Mononuclear cell (primary cell): Measurements from ENCODE around the gene KRTAP4-6. TPM values are rescaled to one million over a fixed set of nuclear protein-coding genes. Genes with fewer than 3 reads are reported as not detected.
"Not testable (repeated sequence)": the region's sequence is repeated elsewhere in the genome, so short reads cannot be mapped to it uniquely, and the experiment has no call there.

Experiments
- H3K27me3 ChIP-seq: 2 replicates; pipeline ENCODE4 v1.6.0; 2011; ENCODE audit warnings: low read length, control low read depth; ENCODE audit not compliant: insufficient read depth
- H3K4me1 ChIP-seq: 2 replicates; pipeline ENCODE4 v1.5.1; 2011; ENCODE audit warnings: mild to moderate bottlenecking, low read length, control low read depth; ENCODE audit not compliant: insufficient read depth
- H3K4me3 ChIP-seq: 2 replicates; pipeline ENCODE4 v1.5.1; 2011; ENCODE audit warnings: mild to moderate bottlenecking, low read length, moderate library complexity
- H3K9me3 ChIP-seq: 2 replicates; pipeline ENCODE4 v1.5.1; 2011; ENCODE audit warnings: low read depth, mild to moderate bottlenecking, control low read depth, low read length
- total RNA-seq: library from RNA; depleted of rRNA; stranded (reverse); fragments of >200 nt; gene quantifications from one replicate; pipeline ENCODE4 v1.2.3, GENCODE V29; 2012

Gene KRTAP4-6
- total RNA-seq, 1 donor = not detected

- H3K9me3 ChIP-seq, H3K4me1 ChIP-seq, H3K4me3 ChIP-seq: not testable (repeated sequence)
- peaks cover 13% of the 10 kb centered on the region for H3K27me3 ChIP-seq
Observed at GRCh38 chr17:41160190-41160589, 19.8 kb upstream of the KRTAP4-6 start.

GRCh38 chr17:41153856-41154255 lies 13.5 kb upstream of the KRTAP4-6 start:
- Histone ChIP-seq H3K4me3 (no peak overlapping the region), H3K27me3 (peaks cover 11% of the 10 kb centered on the region), H3K4me1 (no peaks in the 10 kb centered on the region), H3K9me3 (no peaks in the 10 kb centered on the region)

DNA sequence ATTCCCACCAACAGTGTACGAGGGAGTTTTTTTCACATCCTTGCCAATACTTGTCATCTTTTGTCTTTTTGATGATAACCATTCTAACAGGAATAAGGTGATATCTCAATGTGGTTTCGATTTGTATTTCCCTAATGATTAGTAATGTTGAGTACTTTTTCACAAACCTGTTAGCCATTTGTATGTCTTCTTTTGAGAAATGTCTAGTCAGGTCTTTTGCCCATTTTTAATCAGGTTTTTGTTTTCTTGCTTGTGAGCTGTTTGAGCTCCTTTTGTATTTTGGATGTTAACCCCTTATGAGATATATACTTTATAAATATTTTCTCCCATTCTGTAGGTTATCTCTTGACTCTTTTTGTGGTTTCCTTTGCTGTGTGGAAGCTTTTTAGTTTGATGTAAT lies 11.2 kb upstream of the KRTAP4-6 start:
- no peaks in the 10 kb centered on the region for H3K9me3 ChIP-seq
- no peaks in the 10 kb centered on the region for H3K4me1 ChIP-seq

GRCh38 chr17:41150026-41150425 lies 9.7 kb upstream of the KRTAP4-6 start:
- no peaks in the 10 kb centered on the region for H3K9me3 ChIP-seq
- no peak overlapping the region for H3K4me3 ChIP-seq
- no peaks in the 10 kb centered on the region for H3K27me3 ChIP-seq
- no peaks in the 10 kb centered on the region for H3K4me1 ChIP-seq

More for the DNA sequence above, 11.2 kb upstream of the KRTAP4-6 start:
- Histone ChIP-seq H3K27me3 (peaks cover 9% of the 10 kb centered on the region), H3K4me3 (no peak overlapping the region)

DNA sequence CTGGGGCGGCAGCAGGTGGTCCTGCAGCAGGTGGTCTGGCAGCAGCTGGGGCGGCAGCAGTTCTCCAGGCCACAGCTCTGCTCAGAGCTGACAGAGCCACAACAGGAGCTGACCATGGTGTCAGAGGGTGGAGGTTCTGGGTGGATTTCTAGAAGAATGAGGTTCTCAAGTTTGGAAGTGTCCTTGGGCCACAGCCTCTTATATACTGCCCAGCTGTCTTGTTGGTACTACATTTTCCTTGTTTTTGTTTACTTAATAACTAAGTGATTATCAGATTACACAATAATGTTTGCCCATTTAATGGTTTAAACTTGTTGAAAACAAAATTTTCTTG lies 9.3 kb upstream of the KRTAP4-6 start, which contains the start of gene KRTAP4-5:
TSS of gene KRTAP4-5 (minus strand) at position 174 of the 334 bp plus-strand sequence. CDS start at position 116, 58 bp downstream.
- Histone ChIP-seq H3K27me3 (no peaks in the 10 kb centered on the region), H3K4me1 (no peaks in the 10 kb centered on the region), H3K4me3 (no peak within 1 kb of the TSS), H3K9me3 (no peaks in the 10 kb centered on the region)

DNA sequence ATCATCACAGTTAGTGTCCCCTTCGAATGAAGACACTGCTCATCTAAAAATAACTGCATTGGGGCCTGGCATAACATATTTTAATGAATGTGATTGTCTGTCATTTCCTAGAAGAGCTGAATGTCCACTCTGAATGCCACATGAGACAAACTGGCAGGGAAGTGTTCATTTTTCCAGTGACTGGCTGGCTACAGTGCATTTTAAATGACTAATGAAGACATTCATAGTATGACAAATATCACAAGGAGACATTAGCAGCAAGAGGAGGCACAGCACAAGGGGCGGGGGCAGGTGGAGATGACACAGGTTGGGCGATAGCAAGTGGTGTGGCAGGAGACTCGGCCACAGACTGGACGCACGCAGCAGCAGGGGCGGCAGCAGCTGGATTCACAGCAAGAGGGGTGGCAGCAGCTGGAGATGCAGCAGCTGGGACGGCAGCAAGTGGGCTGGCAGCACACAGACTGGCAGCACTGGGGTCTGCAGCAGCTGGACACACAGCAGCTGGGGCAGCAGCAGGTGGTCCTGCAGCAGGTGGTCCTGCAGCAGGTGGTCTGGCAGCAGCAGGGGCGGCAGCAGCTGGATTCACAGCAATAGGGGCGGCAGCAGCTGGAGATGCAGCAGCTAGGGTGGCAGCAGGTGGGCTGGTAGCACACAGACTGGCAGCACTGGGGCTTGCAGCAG lies 8.8 kb upstream of the KRTAP4-6 start:
- not testable (repeated sequence) for H3K4me1 ChIP-seq, H3K4me3 ChIP-seq, H3K9me3 ChIP-seq, H3K27me3 ChIP-seq

DNA sequence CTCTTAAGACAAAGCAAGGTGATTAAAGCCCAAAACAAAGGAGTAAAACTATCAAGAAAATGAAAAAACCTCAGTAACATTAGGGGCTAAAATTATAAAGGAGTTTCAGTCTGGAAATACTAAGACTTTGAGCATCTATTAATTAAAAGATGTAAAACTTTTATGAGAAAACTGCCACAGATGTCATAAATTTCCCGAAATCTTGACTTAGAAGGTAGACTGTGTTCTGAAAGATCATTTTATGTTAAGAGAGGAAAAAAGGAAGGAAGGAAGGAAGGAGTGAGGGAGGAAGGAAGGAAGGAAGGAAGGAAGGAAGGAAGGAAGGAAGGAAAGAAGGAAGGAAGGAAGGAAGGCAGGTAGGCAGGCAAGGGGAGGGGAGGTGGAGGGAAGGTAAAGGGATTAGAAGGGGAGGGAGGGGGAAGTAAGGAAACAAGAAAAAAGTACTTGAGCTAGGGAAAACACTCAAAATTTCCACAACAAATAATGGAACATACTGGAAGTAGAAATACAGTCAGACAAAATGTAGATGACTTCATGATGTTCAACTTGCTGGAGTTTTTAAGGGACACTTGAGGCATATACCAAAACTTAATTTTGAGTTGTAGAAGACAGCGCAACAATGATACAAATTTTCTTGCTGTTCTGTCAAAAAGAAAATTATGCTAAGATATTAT lies 7.3 kb upstream of the KRTAP4-6 start:
- no peak overlapping the region for H3K4me3 ChIP-seq
- no peaks in the 10 kb centered on the region for H3K4me1 ChIP-seq
- no peaks in the 10 kb centered on the region for H3K27me3 ChIP-seq
- H3K9me3 ChIP-seq = no peaks in the 10 kb centered on the region

GRCh38 chr17:41145261-41145660 lies 4.9 kb upstream of the KRTAP4-6 start:
- Histone ChIP-seq H3K9me3 (no peaks in the 10 kb centered on the region), H3K4me3 (no peak overlapping the region), H3K27me3 (no peaks in the 10 kb centered on the region), H3K4me1 (no peaks in the 10 kb centered on the region)

DNA sequence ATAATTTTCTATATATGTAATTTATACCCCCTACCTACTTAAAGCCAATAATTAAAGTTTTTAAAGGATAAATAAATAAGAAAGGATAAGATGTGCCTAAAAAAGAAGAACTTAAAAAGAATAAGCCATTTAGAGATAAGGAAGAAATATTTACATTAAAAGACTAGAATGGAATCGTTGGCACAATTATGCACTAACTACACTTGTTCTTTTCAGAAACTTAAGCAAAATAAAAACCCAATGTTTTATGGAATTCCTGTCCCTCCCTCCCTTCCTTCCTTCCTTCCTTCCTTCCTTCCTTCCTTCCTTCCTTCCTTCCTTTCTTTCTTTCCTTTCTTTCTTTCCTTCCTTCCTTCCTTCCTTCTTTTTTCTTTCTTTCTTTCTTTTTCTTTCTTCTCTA lies 4.5 kb upstream of the KRTAP4-6 start:
- H3K4me3 ChIP-seq = no peak overlapping the region
- H3K9me3 ChIP-seq = no peaks in the 10 kb centered on the region
- no peaks in the 10 kb centered on the region for H3K27me3 ChIP-seq
- H3K4me1 ChIP-seq = no peaks in the 10 kb centered on the region

DNA sequence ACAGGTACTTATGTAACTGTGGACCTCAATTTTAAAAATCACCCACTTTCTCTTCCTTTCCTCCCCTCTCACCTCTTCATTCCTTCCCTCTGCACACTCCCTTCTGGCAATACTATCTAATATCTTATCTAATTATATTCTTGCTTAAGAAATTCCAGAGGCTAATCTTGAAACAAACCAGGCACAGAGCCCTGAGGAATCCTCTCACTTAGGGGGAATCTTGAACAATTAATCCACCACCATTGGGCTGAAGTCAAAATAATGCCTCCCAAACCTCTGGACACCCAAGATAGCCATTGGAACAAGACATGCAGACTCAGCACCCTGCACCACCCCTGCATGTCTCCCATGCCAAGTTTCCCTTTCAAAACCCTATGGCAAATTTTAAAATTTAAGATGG lies 1.0 kb upstream of the KRTAP4-6 start:
- no peaks in the 10 kb centered on the region for H3K9me3 ChIP-seq
- no peak overlapping the region for H3K4me3 ChIP-seq
- no peaks in the 10 kb centered on the region for H3K27me3 ChIP-seq
- H3K4me1 ChIP-seq = no peaks in the 10 kb centered on the region

GRCh38 chr17:41139865-41140264 lies 479 bp downstream of the KRTAP4-6 start:
- H3K27me3 ChIP-seq, H3K4me1 ChIP-seq, H3K4me3 ChIP-seq, H3K9me3 ChIP-seq: not testable (repeated sequence)

DNA sequence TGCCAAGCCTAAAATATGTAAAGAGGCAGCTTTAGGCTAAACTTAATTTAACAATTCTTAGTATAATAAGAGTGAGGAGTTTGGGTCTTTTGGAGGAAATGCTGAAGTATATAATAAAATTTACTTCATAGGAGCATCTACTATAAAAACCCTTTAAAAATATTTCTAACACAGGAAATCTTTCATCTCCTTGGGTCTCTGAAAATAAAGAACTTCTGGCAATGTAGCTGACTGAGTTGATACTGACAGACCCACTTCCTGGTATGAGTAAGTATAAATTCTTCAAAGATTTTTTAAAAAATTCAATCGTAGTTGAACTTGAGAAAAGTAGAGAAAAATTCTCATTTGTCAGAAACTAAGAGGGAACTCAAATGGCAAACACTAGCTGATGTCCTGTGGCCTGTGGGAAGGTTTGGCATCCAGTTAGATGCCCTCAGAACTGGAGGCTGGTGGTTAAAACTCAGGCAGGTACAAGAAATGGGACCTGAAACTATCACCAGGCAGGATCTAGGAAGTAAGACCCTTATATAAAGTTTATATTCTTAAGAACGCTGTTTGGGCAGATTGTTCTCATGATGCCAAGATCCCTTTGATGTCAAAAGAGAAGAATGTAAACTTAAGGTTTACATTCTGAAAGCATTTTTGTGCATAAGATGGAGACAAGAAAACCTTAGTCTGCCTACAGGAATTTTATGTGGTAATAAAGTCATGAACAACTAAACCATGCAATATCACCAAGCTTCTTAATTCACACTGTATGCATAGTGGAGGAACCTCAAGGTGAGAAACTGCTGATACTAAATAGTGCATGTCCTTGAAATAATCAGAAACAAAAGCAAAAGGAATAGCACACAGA lies 6.2 kb downstream of the KRTAP4-6 start:
- no peak overlapping the region for H3K4me3 ChIP-seq
- no peaks in the 10 kb centered on the region for H3K9me3 ChIP-seq
- no peaks in the 10 kb centered on the region for H3K27me3 ChIP-seq
- no peaks in the 10 kb centered on the region for H3K4me1 ChIP-seq

DNA sequence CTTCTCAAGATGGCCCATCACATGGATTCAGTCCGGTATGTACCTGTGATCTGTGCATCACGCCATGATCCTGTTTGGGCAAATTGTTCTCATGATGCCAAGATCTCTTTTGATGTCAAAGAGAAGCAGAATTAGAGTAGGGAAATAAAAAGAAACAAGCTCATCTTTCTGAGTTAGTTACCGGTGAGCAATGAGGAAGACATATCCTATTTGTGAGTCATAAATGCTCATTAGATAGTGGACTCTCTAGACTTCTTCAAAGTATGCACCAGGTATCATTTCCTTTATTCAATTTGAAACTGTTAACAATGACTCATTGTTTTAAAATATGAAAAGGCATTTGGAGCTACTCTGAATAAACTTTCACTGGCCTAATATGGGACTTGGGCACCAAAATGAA lies 8.4 kb downstream of the KRTAP4-6 start:
- Histone ChIP-seq H3K4me1 (no peaks in the 10 kb centered on the region), H3K27me3 (no peaks in the 10 kb centered on the region), H3K4me3 (no peak overlapping the region), H3K9me3 (no peaks in the 10 kb centered on the region)

DNA sequence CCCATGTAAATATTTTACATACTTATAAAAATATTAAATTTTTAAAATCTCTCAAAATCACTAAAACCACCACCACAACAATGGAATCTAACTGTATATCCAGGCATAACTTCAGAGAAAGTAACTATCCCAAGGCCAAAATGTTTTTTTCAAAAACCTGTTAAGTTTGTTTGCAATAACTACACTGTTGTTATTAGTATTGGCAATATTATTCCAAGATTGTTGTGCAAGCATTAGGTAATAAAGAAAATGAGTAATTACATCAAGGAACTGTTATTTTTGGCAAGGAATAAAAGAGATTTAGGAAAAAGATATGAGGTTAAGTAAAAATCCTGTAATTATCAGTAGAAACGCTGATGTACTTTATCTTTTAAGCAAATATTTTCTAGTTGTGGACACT lies 13.0 kb downstream of the KRTAP4-6 start:
- Histone ChIP-seq H3K4me3 (no peak overlapping the region), H3K9me3 (no peaks in the 10 kb centered on the region), H3K27me3 (no peaks in the 10 kb centered on the region), H3K4me1 (peaks cover 6% of the 10 kb centered on the region)

DNA sequence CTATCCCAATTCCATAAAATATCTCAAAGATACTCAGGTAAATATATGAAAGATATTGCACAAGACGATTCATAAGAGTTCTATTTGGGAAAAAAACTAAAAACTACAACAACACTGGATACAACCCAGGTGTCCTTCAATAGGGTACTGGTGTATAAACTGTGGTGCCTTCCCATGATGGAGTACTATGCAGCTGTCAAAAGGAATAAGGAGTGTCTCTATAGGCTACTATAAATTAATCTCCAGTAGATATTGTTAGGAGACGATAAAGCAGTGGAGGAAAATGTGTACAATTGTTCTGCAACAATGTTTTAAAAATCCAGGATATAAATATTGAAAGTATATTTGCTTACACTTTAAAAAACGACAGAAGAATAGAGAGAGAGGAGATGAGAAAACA lies 13.9 kb downstream of the KRTAP4-6 start:
- H3K4me1 ChIP-seq = peaks cover 6% of the 10 kb centered on the region
- H3K27me3 ChIP-seq = no peaks in the 10 kb centered on the region
- no peak overlapping the region for H3K4me3 ChIP-seq
- H3K9me3 ChIP-seq = no peaks in the 10 kb centered on the region
